GM21825 (cell line): ENCODE results near the gene SP110.
"Not testable (repeated sequence)": the region's sequence is repeated elsewhere in the genome, so short reads cannot be mapped to it uniquely, and the experiment has no call there.

ENCODE experiments used
- ATAC-seq: cut with Tn5 transposase; IDR thresholded peaks from one replicate; pipeline ENCODE4 v1.9.1; 2021; ENCODE audit warnings: mild to moderate bottlenecking, moderate library complexity; ENCODE audit not compliant: unreplicated experiment

SP110 gene

GRCh38 chr2:230219419-230220331 lies at the start of gene SP110:
Gene SP110 (minus strand): TSS chr2:230219984. CDS start chr2:230216927, 3,057 bp downstream.
- ATAC-seq: peak; percentile 80

- peak; percentile 51 for ATAC-seq
Observed at GRCh38 chr2:230268606-230269243, 48.9 kb upstream of the SP110 start.

- ATAC-seq: peak; percentile 54
Observed at GRCh38 chr2:230267556-230267955, 47.8 kb upstream of the SP110 start.

GRCh38 chr2:230267059-230267458 lies 47.3 kb upstream of the SP110 start:
- peak; percentile 16 for ATAC-seq

GRCh38 chr2:230266638-230267037 lies 46.9 kb upstream of the SP110 start:
- ATAC-seq: no peak

GRCh38 chr2:230264945-230265344 lies 45.2 kb upstream of the SP110 start:
- not testable (repeated sequence) for ATAC-seq

GRCh38 chr2:230262246-230262645 lies 42.5 kb upstream of the SP110 start:
- no peak for ATAC-seq

GRCh38 chr2:230258483-230258882 lies 38.7 kb upstream of the SP110 start:
- no peak for ATAC-seq

GRCh38 chr2:230256733-230257332 lies 37.0 kb upstream of the SP110 start:
- no peak for ATAC-seq

- no peak for ATAC-seq
Observed at GRCh38 chr2:230254152-230254881, 34.5 kb upstream of the SP110 start.

GRCh38 chr2:230250231-230250630 lies 30.4 kb upstream of the SP110 start:
- no peak for ATAC-seq

- ATAC-seq: no peak
Observed at GRCh38 chr2:230246206-230246605, 26.4 kb upstream of the SP110 start.

- no peak for ATAC-seq
Observed at GRCh38 chr2:230244211-230244610, 24.4 kb upstream of the SP110 start.

GRCh38 chr2:230234845-230235244 lies 15.1 kb upstream of the SP110 start:
- no peak for ATAC-seq

GRCh38 chr2:230234122-230234722 lies 14.4 kb upstream of the SP110 start:
- no peak for ATAC-seq

GRCh38 chr2:230231251-230231650 lies 11.5 kb upstream of the SP110 start:
- no peak for ATAC-seq

- ATAC-seq: no peak
Observed at GRCh38 chr2:230230496-230231200, 10.9 kb upstream of the SP110 start.

GRCh38 chr2:230230087-230230486 lies 10.3 kb upstream of the SP110 start:
- no peak for ATAC-seq

- ATAC-seq: no peak
Observed at GRCh38 chr2:230227216-230227615, 7.4 kb upstream of the SP110 start.

- ATAC-seq: peak; percentile 69
Observed at GRCh38 chr2:230226051-230226551, 6.3 kb upstream of the SP110 start.
